Astrocyte of the spinal cord (primary cell): Measurements from ENCODE around the gene MRC2.

Experiments
- DNase-seq: peaks from one replicate; pipeline ENCODE4 v3.0.0; 2011; ENCODE audit warnings: low read depth, low spot score
- H3K4me3 ChIP-seq: 2 replicates; pipeline ENCODE4 v1.5.1; 2011; ENCODE audit warnings: low read depth, mild to moderate bottlenecking, low read length, moderate library complexity
- in situ Hi-C: cut with HindIII; loops from 2 replicates; pipeline ENCODE4 v1.10.0; 2017; ENCODE audit warnings: low sequenced_read_pairs
- TF ChIP-seq, protein P1 (sequence below): IDR thresholded peaks from 2 replicates; pipeline ENCODE4 v1.5.1; 2012; ENCODE audit warnings: low read depth, mild to moderate bottlenecking, low read length, inconsistent platforms

The MRC2 gene

DNA sequence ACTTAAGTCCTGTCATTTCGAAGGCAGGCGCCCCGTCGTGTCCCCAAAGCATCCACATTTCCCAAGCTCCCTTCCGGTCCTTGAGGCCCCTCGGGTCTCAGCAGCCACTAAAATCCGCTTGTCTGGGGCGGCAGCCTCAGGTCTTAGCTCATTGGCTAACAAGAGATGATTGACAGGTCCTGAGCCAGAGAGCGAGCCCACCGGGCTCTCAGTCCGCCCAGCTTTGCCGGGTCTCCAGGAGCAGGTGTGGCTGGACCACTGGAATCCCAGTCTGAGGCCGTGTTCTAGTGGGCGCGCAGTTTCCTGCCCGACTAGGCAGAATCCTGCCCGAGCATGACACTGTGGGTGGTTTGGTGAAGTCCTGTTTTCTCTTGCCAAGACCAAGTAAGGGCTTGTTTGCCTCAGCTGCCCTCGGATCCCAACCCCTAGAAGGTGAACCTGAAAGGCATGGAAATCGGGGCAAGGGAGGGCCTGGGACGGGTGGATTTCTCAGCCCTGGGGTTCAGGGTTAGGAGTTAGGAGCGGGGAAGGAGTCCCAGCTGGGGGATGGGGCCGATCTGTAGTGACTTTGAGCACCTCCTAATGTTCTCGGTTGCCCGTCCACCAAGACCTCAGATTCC is 42.8 kb downstream of the MRC2 start:
- H3K4me3 ChIP-seq, result no peak overlapping the region
- TF ChIP-seq, protein P1, sequence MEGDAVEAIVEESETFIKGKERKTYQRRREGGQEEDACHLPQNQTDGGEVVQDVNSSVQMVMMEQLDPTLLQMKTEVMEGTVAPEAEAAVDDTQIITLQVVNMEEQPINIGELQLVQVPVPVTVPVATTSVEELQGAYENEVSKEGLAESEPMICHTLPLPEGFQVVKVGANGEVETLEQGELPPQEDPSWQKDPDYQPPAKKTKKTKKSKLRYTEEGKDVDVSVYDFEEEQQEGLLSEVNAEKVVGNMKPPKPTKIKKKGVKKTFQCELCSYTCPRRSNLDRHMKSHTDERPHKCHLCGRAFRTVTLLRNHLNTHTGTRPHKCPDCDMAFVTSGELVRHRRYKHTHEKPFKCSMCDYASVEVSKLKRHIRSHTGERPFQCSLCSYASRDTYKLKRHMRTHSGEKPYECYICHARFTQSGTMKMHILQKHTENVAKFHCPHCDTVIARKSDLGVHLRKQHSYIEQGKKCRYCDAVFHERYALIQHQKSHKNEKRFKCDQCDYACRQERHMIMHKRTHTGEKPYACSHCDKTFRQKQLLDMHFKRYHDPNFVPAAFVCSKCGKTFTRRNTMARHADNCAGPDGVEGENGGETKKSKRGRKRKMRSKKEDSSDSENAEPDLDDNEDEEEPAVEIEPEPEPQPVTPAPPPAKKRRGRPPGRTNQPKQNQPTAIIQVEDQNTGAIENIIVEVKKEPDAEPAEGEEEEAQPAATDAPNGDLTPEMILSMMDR, result no peak
- in situ Hi-C loops, result no loop called here
- DNase-seq, result no peak

DNA sequence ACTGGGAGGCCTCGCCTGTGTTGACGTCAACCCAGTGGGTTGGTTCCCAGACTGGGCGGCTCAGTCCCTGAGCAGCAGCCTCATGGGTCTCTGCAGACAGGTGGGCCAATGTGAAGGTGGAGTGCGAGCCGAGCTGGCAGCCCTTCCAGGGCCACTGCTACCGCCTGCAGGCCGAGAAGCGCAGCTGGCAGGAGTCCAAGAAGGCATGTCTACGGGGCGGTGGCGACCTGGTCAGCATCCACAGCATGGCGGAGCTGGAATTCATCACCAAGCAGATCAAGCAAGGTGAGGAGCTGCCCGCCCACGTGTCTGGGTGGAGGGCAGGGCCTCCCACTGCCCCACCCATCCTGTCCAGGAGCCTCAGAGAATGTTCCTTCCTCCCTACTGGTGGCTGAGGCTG is 44.1 kb downstream of the MRC2 start:
- in situ Hi-C loops, result no loop called here

DNA sequence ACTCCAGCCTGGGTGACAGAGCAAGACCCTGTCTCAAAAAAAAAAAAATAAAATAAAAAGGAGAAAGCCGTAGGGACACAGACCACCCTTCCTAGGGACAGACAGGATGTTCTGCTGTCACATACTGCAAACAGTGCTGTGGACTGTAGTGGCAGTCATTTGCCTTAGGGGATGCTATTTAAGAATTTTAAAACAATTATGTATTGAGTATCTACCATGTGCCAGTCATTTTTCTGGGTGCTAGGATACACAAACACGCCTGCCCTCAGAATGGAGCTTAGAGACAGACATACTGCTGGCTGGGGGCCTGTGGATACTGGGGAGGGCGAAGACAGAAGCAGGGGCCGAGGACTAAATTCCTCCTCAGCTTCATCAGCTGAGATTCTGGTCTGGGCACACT is 45.5 kb downstream of the MRC2 start:
- TF ChIP-seq, protein P1, result no peak
- in situ Hi-C loops, result no loop called here
- H3K4me3 ChIP-seq, result no peak overlapping the region
- no peak for DNase-seq

More for the DNA sequence above, 44.1 kb downstream of the MRC2 start:
- no peak for DNase-seq
- H3K4me3 ChIP-seq, result no peak overlapping the region
- TF ChIP-seq, protein P1, result no peak

DNA sequence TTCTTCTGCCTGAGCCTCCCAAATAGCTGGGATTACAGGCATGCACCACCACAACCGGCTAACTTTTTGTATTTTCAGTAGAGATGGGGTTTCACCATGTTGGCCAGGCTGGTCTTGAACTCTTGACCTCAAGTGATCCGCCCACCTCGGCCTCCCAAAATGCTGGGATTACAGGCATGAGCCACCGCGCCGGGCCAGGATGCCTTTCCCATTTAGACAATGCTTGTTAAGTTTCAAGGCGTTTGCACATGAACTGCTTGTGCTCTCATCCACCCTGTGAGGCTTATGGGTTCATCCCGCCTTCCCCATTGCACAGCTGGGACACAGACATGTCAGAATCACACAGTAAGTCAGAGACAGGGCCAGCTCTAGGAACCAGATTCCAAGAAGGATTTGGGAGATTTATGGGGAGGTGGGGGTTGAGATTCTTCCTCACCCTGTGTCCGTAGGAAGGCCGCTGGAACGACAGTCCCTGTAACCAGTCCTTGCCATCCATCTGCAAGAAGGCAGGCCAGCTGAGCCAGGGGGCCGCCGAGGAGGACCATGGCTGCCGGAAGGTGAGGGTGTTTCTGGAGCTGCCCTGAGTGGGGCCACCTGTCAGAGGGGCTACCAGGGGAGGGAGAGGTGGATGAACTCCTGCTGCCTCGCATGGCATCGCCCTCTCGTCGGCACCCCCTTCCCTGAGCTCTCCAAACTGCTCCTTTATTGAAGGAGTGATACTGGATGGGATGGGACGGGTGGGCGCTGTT is 46.3 kb downstream of the MRC2 start:
- H3K4me3 ChIP-seq, result no peak overlapping the region
- in situ Hi-C loops, result no loop called here
- TF ChIP-seq, protein P1, result no peak
- no peak for DNase-seq

DNA sequence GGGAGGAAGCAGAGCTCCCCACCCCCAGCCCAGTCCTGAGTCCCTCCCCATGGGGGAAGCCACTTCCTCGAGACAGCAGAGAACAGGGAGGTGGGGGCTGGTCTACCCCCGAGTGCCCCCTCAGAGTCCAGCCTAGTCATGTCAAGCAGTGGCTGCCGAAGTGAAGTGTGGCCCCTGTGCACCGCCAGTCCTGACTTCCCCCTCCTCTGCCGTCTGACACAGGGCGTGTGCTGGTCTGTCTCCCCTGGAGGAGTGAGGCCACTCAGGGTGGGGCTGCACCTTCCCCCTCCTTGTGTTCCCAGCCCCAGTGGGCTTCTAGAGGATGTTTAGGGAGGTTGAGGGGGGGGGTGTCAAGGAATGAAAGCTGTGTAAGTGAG is 46.9 kb downstream of the MRC2 start:
- H3K4me3 ChIP-seq, result no peak overlapping the region
- in situ Hi-C loops, result no loop called here
- DNase-seq, result no peak
- TF ChIP-seq, protein P1, result no peak

DNA sequence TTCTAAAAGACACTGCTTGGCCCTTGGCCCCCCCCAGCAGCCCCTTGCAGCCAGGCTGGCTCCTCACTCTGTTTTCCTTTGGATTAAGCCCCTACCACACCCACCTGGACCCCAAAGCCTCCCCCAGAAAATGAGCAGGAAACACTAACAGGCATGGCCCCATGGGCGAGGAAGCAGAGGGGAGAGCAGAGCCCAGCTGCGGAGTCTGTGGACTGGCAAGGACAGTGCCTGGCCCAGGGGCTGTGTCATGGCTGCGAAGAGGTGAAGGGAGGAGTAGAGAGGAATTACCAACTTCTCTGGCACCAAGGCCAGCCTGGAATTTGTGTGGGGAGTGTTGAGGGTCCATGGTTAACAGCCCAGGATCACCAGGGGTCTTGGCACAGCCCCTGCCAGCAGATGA is 47.4 kb downstream of the MRC2 start:
- DNase-seq, result no peak
- no peak overlapping the region for H3K4me3 ChIP-seq
- in situ Hi-C loops, result no loop called here
- TF ChIP-seq, protein P1, result no peak
